Panc1 (cell line): ENCODE data around the gene FYCO1.

ENCODE experiments used
- CTCF ChIP-seq: fragments of 450-650 bp; IDR thresholded peaks from 2 replicates; pipeline ENCODE4 v1.5.1; 2017; ENCODE audit warnings: mild to moderate bottlenecking
- POLR2AphosphoS5 ChIP-seq: IDR thresholded peaks from 2 replicates; pipeline ENCODE4 v1.6.1; 2012; ENCODE audit warnings: mild to moderate bottlenecking, low read depth, low read length, moderate library complexity
- SIN3A ChIP-seq: IDR thresholded peaks from 2 replicates; pipeline ENCODE4 v1.6.1; 2012; ENCODE audit warnings: low read depth, mild to moderate bottlenecking, low read length, moderate library complexity, borderline replicate concordance; ENCODE audit not compliant: insufficient read depth
- TCF7L2 ChIP-seq: IDR thresholded peaks from 2 replicates; pipeline ENCODE4 v1.6.1; 2011; ENCODE audit warnings: mild to moderate bottlenecking, low read depth, low read length, inconsistent platforms

- TF ChIP-seq CTCF = no peak
- no peak for TF ChIP-seq POLR2AphosphoS5
- TF ChIP-seq SIN3A = no peak
- TF ChIP-seq TCF7L2 = no peak
These were observed 63.5 kb downstream of the FYCO1 start for GRCh38 chr3:45932112-45932511.
